Neuronal stem cell (in vitro differentiated cells): ENCODE data around the gene TBCA.

Experiments
- DNase-seq: peaks from one replicate; pipeline ENCODE4 v3.0.0-alpha.2; 2013; ENCODE audit warnings: low spot score
- H2AFZ ChIP-seq: one replicate; pipeline ENCODE4 v1.6.1; 2013; ENCODE audit warnings: mild to moderate bottlenecking, low read length, inconsistent platforms
- H2AK5ac ChIP-seq: 2 replicates; pipeline ENCODE4 v1.6.1; 2013; ENCODE audit warnings: low read depth, mild to moderate bottlenecking, inconsistent platforms, low read length, moderate library complexity, mixed read lengths
- H2BK120ac ChIP-seq: 2 replicates; pipeline ENCODE4 v1.6.1; 2013; ENCODE audit warnings: low read depth, mild to moderate bottlenecking, inconsistent platforms, low read length, moderate library complexity, mixed read lengths
- H2BK12ac ChIP-seq: one replicate; pipeline ENCODE4 v1.6.1; 2013; ENCODE audit warnings: low read length, inconsistent platforms
- H2BK15ac ChIP-seq: 2 replicates; pipeline ENCODE4 v1.6.1; 2013; ENCODE audit warnings: mild to moderate bottlenecking, low read length, inconsistent platforms, mixed read lengths
- H2BK5ac ChIP-seq: one replicate; pipeline ENCODE4 v1.6.1; 2013; ENCODE audit warnings: inconsistent platforms, mild to moderate bottlenecking, low read length, moderate library complexity
- H3K14ac ChIP-seq: one replicate; pipeline ENCODE4 v1.6.1; 2013; ENCODE audit warnings: low read length, inconsistent platforms
- H3K18ac ChIP-seq: 2 replicates; pipeline ENCODE4 v1.6.1; 2013; ENCODE audit warnings: low read length, inconsistent platforms
- H3K23ac ChIP-seq: 2 replicates; pipeline ENCODE4 v1.6.1; 2013; ENCODE audit warnings: low read depth, mild to moderate bottlenecking, mixed read lengths, low read length, inconsistent platforms; ENCODE audit not compliant: poor library complexity
- H3K27ac ChIP-seq: replicated peaks from 3 replicates; pipeline ENCODE4 v1.5.1; 2013; ENCODE audit warnings: low read length, inconsistent platforms
- H3K27me3 ChIP-seq, 3 experiments: 2 replicates each; pipeline ENCODE4 v1.6.1; 2013; ENCODE audit warnings: low read length in 3 of 3, mild to moderate bottlenecking in 2 of 3, inconsistent platforms in 1 of 3, low read depth in 1 of 3, mixed read lengths in 1 of 3, moderate library complexity in 1 of 3; ENCODE audit not compliant: control insufficient read depth in 3 of 3, insufficient read depth in 3 of 3
- H3K36me3 ChIP-seq, 2 donors: replicated peaks in 1 of 2; 2 replicates each; pipeline ENCODE4 v1.6.1; 2013; ENCODE audit warnings: low read length in 2 of 2; ENCODE audit not compliant: control insufficient read depth in 2 of 2, insufficient read depth in 2 of 2
- H3K4ac ChIP-seq: 2 replicates; pipeline ENCODE4 v1.6.1; 2013; ENCODE audit warnings: inconsistent platforms, mild to moderate bottlenecking, low read length, moderate library complexity
- H3K4me1 ChIP-seq, 2 donors: 1 replicate in 1 of 2; 2 replicates in 1 of 2; pipeline ENCODE4 v1.6.1; 2013; ENCODE audit warnings: low read length in 2 of 2, low read depth in 1 of 2; ENCODE audit not compliant: control insufficient read depth in 2 of 2, insufficient read depth in 1 of 2
- H3K4me2 ChIP-seq: one replicate; pipeline ENCODE4 v1.6.1; 2013; ENCODE audit warnings: mild to moderate bottlenecking, low read length, inconsistent platforms; ENCODE audit not compliant: insufficient read depth, poor library complexity, severe bottlenecking
- H3K4me3 ChIP-seq, 2 donors: 2 replicates each; pipeline ENCODE4 v1.5.1; 2013; ENCODE audit warnings: low read length in 2 of 2, mild to moderate bottlenecking in 2 of 2, inconsistent platforms in 1 of 2, moderate library complexity in 1 of 2
- H3K79me1 ChIP-seq: one replicate; pipeline ENCODE4 v1.6.1; 2013; ENCODE audit warnings: low read depth, mild to moderate bottlenecking, inconsistent platforms, low read length, moderate library complexity
- H3K9ac ChIP-seq: one replicate; pipeline ENCODE4 v1.6.1; 2013; ENCODE audit warnings: mild to moderate bottlenecking, low read depth, low read length, inconsistent platforms; ENCODE audit not compliant: poor library complexity
- H3K9me3 ChIP-seq, 2 donors: replicated peaks in 1 of 2; 2 replicates each; pipeline versions ENCODE3 to v1.6.1; 2013; ENCODE audit warnings: low read length in 2 of 2, mild to moderate bottlenecking in 2 of 2, inconsistent platforms in 1 of 2, low read depth in 1 of 2, mixed read lengths in 1 of 2, moderate library complexity in 1 of 2; ENCODE audit not compliant: control insufficient read depth in 2 of 2, insufficient read depth in 1 of 2
- H4K8ac ChIP-seq: one replicate; pipeline ENCODE4 v1.6.1; 2013; ENCODE audit warnings: low read depth, mild to moderate bottlenecking, inconsistent platforms, low read length, moderate library complexity
- H4K91ac ChIP-seq: one replicate; pipeline ENCODE4 v1.6.1; 2013; ENCODE audit warnings: low read length, low read depth, mild to moderate bottlenecking, inconsistent platforms; ENCODE audit not compliant: poor library complexity
- WGBS, 2 donors: extraction: QIAGEN DNeasy Blood & Tissue Kit; methylation state at CpG; one replicate each; pipeline ENCODE4 v1.1.7; 2013; ENCODE audit warnings: missing lambda C conversion rate in 2 of 2, mixed read lengths in 1 of 2; ENCODE audit not compliant: insufficient read length in 2 of 2, insufficient replicate concordance in 1 of 2; ENCODE audit errors: extremely low coverage in 2 of 2; 5-methylcytosine and 5-hydroxymethylcytosine counted together

Gene TBCA

GRCh38 chr5:77743181-77743580 lies 33.0 kb downstream of the TBCA start:
- Histone ChIP-seq H2BK15ac (no peak overlapping the region), H4K91ac (no peak overlapping the region), H3K27me3 (no peaks in the 10 kb centered on the region), H3K36me3 (peaks cover 0 to 8% of the 10 kb centered on the region in 2 donors), H2BK120ac (no peak overlapping the region), H2AFZ (no peak overlapping the region), H3K23ac (no peak overlapping the region), H3K9ac (no peak overlapping the region), H4K8ac (no peak overlapping the region), H3K9me3 (no peaks in the 10 kb centered on the region), H3K27ac (no peak overlapping the region), H2BK5ac (no peak overlapping the region), H3K4me3 (no peak overlapping the region), H3K14ac (no peak overlapping the region), H3K18ac (no peak overlapping the region), H3K4ac (no peak overlapping the region), H2AK5ac (no peak overlapping the region), H2BK12ac (no peak overlapping the region), H3K4me2 (no peak overlapping the region), H3K4me1 (no peaks in the 10 kb centered on the region), H3K79me1 (no peaks in the 10 kb centered on the region)
- WGBS, 2 donors = no CpG with 5 or more reads among the region's 3 CpGs
- no peak for DNase-seq

- Histone ChIP-seq H3K36me3 (peaks cover 0 to 8% of the 10 kb centered on the region in 2 donors), H3K9me3 (no peaks in the 10 kb centered on the region), H2BK120ac (no peak overlapping the region), H3K4ac (no peak overlapping the region), H2AFZ (no peak overlapping the region), H3K27ac (no peak overlapping the region), H3K4me3 (no peak overlapping the region), H3K4me1 (no peaks in the 10 kb centered on the region), H3K9ac (no peak overlapping the region), H2BK12ac (no peak overlapping the region), H2AK5ac (no peak overlapping the region), H3K27me3 (no peaks in the 10 kb centered on the region), H3K18ac (no peak overlapping the region), H3K79me1 (no peaks in the 10 kb centered on the region), H3K14ac (no peak overlapping the region), H2BK15ac (no peak overlapping the region), H4K8ac (no peak overlapping the region), H3K4me2 (no peak overlapping the region), H3K23ac (no peak overlapping the region), H2BK5ac (no peak overlapping the region), H4K91ac (no peak overlapping the region)
- WGBS, 2 donors = no CpG with 5 or more reads among the region's 3 CpGs
- DNase-seq = no peak
These were observed 34.5 kb downstream of the TBCA start for GRCh38 chr5:77741608-77742007.

GRCh38 chr5:77734885-77735284 lies 41.3 kb downstream of the TBCA start:
- no CpG with 5 or more reads among the region's 2 CpGs for WGBS, 2 donors
- Histone ChIP-seq H2AFZ (no peak overlapping the region), H3K4me3 (no peak overlapping the region), H2BK120ac (no peak overlapping the region), H3K9me3 (peaks cover 0 to 14% of the 10 kb centered on the region in 2 donors), H3K4me2 (no peak overlapping the region), H4K8ac (no peak overlapping the region), H3K36me3 (peaks cover 0 to 11% of the 10 kb centered on the region in 2 donors), H2AK5ac (no peak overlapping the region), H3K18ac (no peak overlapping the region), H2BK12ac (no peak overlapping the region), H3K4me1 (no peaks in the 10 kb centered on the region), H3K14ac (no peak overlapping the region), H3K23ac (no peak overlapping the region), H3K27me3 (no peaks in the 10 kb centered on the region), H3K4ac (no peak overlapping the region), H3K27ac (no peak overlapping the region), H2BK5ac (no peak overlapping the region), H4K91ac (no peak overlapping the region), H3K9ac (no peak overlapping the region), H3K79me1 (no peaks in the 10 kb centered on the region), H2BK15ac (no peak overlapping the region)
- no peak for DNase-seq

GRCh38 chr5:77733130-77733529 lies 43.0 kb downstream of the TBCA start:
- no peak overlapping the region for H3K18ac ChIP-seq
- no peaks in the 10 kb centered on the region for H3K79me1 ChIP-seq
- H3K9ac ChIP-seq = no peak overlapping the region
- H2AFZ ChIP-seq = no peak overlapping the region
- no peak overlapping the region for H2AK5ac ChIP-seq
- WGBS, 2 donors = no CpG with 5 or more reads among the region's 3 CpGs
- H4K8ac ChIP-seq = no peak overlapping the region
- no peak overlapping the region for H2BK120ac ChIP-seq
- H3K4me2 ChIP-seq = no peak overlapping the region
- no peak overlapping the region for H3K27ac ChIP-seq
- no peak overlapping the region for H2BK15ac ChIP-seq
- H3K4ac ChIP-seq = no peak overlapping the region
- H4K91ac ChIP-seq = no peak overlapping the region
- no peak overlapping the region for H3K23ac ChIP-seq
- DNase-seq = no peak
- H3K14ac ChIP-seq = no peak overlapping the region
- peaks cover 0 to 14% of the 10 kb centered on the region in 2 donors for H3K9me3 ChIP-seq
- no peak overlapping the region for H2BK12ac ChIP-seq
- H2BK5ac ChIP-seq = no peak overlapping the region
- no peaks in the 10 kb centered on the region for H3K27me3 ChIP-seq
- H3K4me3 ChIP-seq = no peak overlapping the region
- H3K4me1 ChIP-seq = no peaks in the 10 kb centered on the region
- peaks cover 0 to 16% of the 10 kb centered on the region in 2 donors for H3K36me3 ChIP-seq
